ENCODE measurements around the gene ADM5.
A peak's percentile ranks its signal among the peaks of the same experiment; 100 is the strongest.

ADM5 gene

GRCh38 chr19:49678985-49679770 is 10.2 kb upstream of the ADM5 start:
- no peak for TF ChIP-seq CTCF (IDR thresholded peaks at IDR 0.05)

GRCh38 chr19:49679771-49680413 is 9.5 kb upstream of the ADM5 start:
- no peak for TF ChIP-seq CTCF (IDR thresholded peaks at IDR 0.05)

GRCh38 chr19:49680421-49681351 is 8.7 kb upstream of the ADM5 start:
- TF ChIP-seq CTCF (IDR thresholded peaks at IDR 0.05), result peak; percentile 99

- TF ChIP-seq CTCF (IDR thresholded peaks at IDR 0.05), result no peak
Observed at GRCh38 chr19:49681830-49682229, 7.6 kb upstream of the ADM5 start.

- TF ChIP-seq CTCF (IDR thresholded peaks at IDR 0.05), result no peak
Observed at GRCh38 chr19:49682274-49682673, 7.1 kb upstream of the ADM5 start.

- TF ChIP-seq CTCF (IDR thresholded peaks at IDR 0.05), result no peak
Observed at GRCh38 chr19:49683814-49684250, 5.6 kb upstream of the ADM5 start.

- peak; percentile 73 for TF ChIP-seq CTCF (IDR thresholded peaks at IDR 0.05)
Observed at GRCh38 chr19:49684251-49684982, 5.0 kb upstream of the ADM5 start.

All from LNCAP (cell line).